HuH-7 (cell line): Measurements from ENCODE around the gene TIAM2.
"Not testable (repeated sequence)": the region's sequence is repeated elsewhere in the genome, so short reads cannot be mapped to it uniquely, and the experiment has no call there.

Experiments used
- DNase-seq: peaks from one replicate; pipeline ENCODE4 v3.0.0; 2011; ENCODE audit warnings: low spot score

Gene TIAM2

GRCh38 chr6:154995254-154996015 is at the start of gene TIAM2:
Gene TIAM2, plus strand, starts transcription at chr6:154995315. Its CDS starts 133,909 bp downstream, at chr6:155129224.
- DNase-seq = no peak

- no peak for DNase-seq
These were observed 44.2 kb upstream of the TIAM2 start for GRCh38 chr6:154950979-154951344.

GRCh38 chr6:154951345-154952200 is 43.5 kb upstream of the TIAM2 start:
- DNase-seq = no peak

- DNase-seq = no peak
These were observed 41.5 kb upstream of the TIAM2 start for GRCh38 chr6:154953644-154954043.

GRCh38 chr6:154954347-154954746 is 40.8 kb upstream of the TIAM2 start:
- DNase-seq = no peak

GRCh38 chr6:154956771-154957522 is 38.2 kb upstream of the TIAM2 start:
- DNase-seq = no peak

GRCh38 chr6:154958469-154958868 is 36.6 kb upstream of the TIAM2 start:
- no peak for DNase-seq

GRCh38 chr6:154960299-154960843 is 34.7 kb upstream of the TIAM2 start:
- peak; percentile 65 for DNase-seq

- DNase-seq = no peak
These were observed 34.1 kb upstream of the TIAM2 start for GRCh38 chr6:154960854-154961530.

- no peak for DNase-seq
These were observed 32.4 kb upstream of the TIAM2 start for GRCh38 chr6:154962753-154963152.

- not testable (repeated sequence) for DNase-seq
These were observed 28.9 kb upstream of the TIAM2 start for GRCh38 chr6:154966065-154966770.

GRCh38 chr6:154969796-154970195 is 25.3 kb upstream of the TIAM2 start:
- DNase-seq = no peak

GRCh38 chr6:154974485-154975149 is 20.5 kb upstream of the TIAM2 start:
- DNase-seq = no peak

GRCh38 chr6:154977588-154977987 is 17.5 kb upstream of the TIAM2 start:
- DNase-seq = no peak

- no peak for DNase-seq
These were observed 14.6 kb upstream of the TIAM2 start for GRCh38 chr6:154980273-154981078.

- no peak for DNase-seq
These were observed 13.8 kb upstream of the TIAM2 start for GRCh38 chr6:154981079-154981870.

GRCh38 chr6:154984146-154984545 is 11.0 kb upstream of the TIAM2 start:
- DNase-seq = no peak

GRCh38 chr6:154986787-154987235 is 8.3 kb upstream of the TIAM2 start:
- DNase-seq = no peak

GRCh38 chr6:154989448-154989847 is 5.7 kb upstream of the TIAM2 start:
- no peak for DNase-seq
